Liver (tissue), 9 donors: ENCODE data around the gene LRGUK. TPM values are rescaled to one million over a fixed set of nuclear protein-coding genes. Genes with fewer than 3 reads are reported as not detected.
A peak's percentile ranks its signal among the peaks of the same experiment; 100 is the strongest.

Experiments
- DNase-seq: peaks from one replicate; pipeline ENCODE4 v3.0.0-alpha.2; 2017; ENCODE audit warnings: low spot score
- H3K27ac ChIP-seq, 2 donors: one replicate each; pipeline ENCODE4 v1.7.0; 2013; ENCODE audit warnings: inconsistent platforms in 2 of 2, low read length in 2 of 2, control low read depth in 1 of 2, low read depth in 1 of 2, mild to moderate bottlenecking in 1 of 2
- H3K27me3 ChIP-seq, 4 donors: one replicate each; pipeline versions ENCODE4 v1.6.1 to v1.7.0; 2013; ENCODE audit warnings: low read length in 3 of 4, inconsistent platforms in 1 of 4, mild to moderate bottlenecking in 1 of 4, moderate library complexity in 1 of 4; ENCODE audit not compliant: control insufficient read depth in 4 of 4, insufficient read depth in 4 of 4
- H3K36me3 ChIP-seq, 4 donors: one replicate each; pipeline versions ENCODE4 v1.6.1 to v1.7.0; 2013; ENCODE audit warnings: low read length in 3 of 4, mild to moderate bottlenecking in 3 of 4, low read depth in 1 of 4, moderate library complexity in 1 of 4; ENCODE audit not compliant: control insufficient read depth in 4 of 4, insufficient read depth in 3 of 4
- H3K4me1 ChIP-seq, 4 donors: one replicate each; pipeline versions ENCODE4 v1.6.1 to v1.7.0; 2013; ENCODE audit warnings: low read length in 3 of 4, mild to moderate bottlenecking in 3 of 4, moderate library complexity in 1 of 4; ENCODE audit not compliant: control insufficient read depth in 4 of 4, insufficient read depth in 4 of 4
- H3K4me3 ChIP-seq, 3 donors: one replicate each; pipeline versions ENCODE4 v1.6.1 to v1.7.0; 2013; ENCODE audit warnings: low read length in 3 of 3, control low read depth in 1 of 3, low read depth in 1 of 3, mild to moderate bottlenecking in 1 of 3
- H3K9ac ChIP-seq, 2 donors: one replicate each; pipeline ENCODE4 v1.7.0; 2013; ENCODE audit warnings: low read length in 2 of 2, mild to moderate bottlenecking in 2 of 2, moderate library complexity in 2 of 2, control low read depth in 1 of 2, low read depth in 1 of 2
- H3K9me3 ChIP-seq, 4 donors: one replicate each; pipeline versions ENCODE4 v1.6.1 to v1.7.0; 2013; ENCODE audit warnings: low read length in 3 of 4; ENCODE audit not compliant: control insufficient read depth in 4 of 4
- ATF3 ChIP-seq: IDR thresholded peaks from 2 replicates; pipeline ENCODE4 v1.6.1; 2016; ENCODE audit warnings: antibody characterized with exemption
- EGR1 ChIP-seq, 2 donors: IDR thresholded peaks; 2 replicates each; pipeline ENCODE4 v1.6.1; 2016 to 2018; ENCODE audit warnings: antibody characterized with exemption in 2 of 2, low read depth in 2 of 2
- FOXA1 ChIP-seq: IDR thresholded peaks from 2 replicates; pipeline ENCODE4 v1.6.1; 2016; ENCODE audit warnings: antibody characterized with exemption
- FOXA2 ChIP-seq: IDR thresholded peaks from 2 replicates; pipeline ENCODE4 v1.6.1; 2016; ENCODE audit warnings: antibody characterized with exemption
- HNF4A ChIP-seq, 2 donors: conservative IDR thresholded peaks; 2 replicates each; pipeline ENCODE4 v1.6.1; 2016; ENCODE audit warnings: antibody characterized with exemption in 2 of 2, mild to moderate bottlenecking in 2 of 2
- HNF4G ChIP-seq: IDR thresholded peaks from 2 replicates; pipeline ENCODE4 v1.6.1; 2016; ENCODE audit warnings: antibody characterized with exemption
- RAD21 ChIP-seq, 2 donors: IDR thresholded peaks; 2 replicates each; pipeline ENCODE4 v1.6.1; 2016; ENCODE audit warnings: antibody characterized with exemption in 2 of 2, mild to moderate bottlenecking in 2 of 2
- RXRA ChIP-seq, 2 donors: IDR thresholded peaks; 2 replicates each; pipeline ENCODE4 v1.6.1; 2017 to 2018; ENCODE audit warnings: antibody characterized with exemption in 2 of 2, mild to moderate bottlenecking in 1 of 2
- SP1 ChIP-seq: IDR thresholded peaks from 2 replicates; pipeline ENCODE4 v1.6.1; 2018; ENCODE audit warnings: antibody characterized with exemption, mild to moderate bottlenecking
- TAF1 ChIP-seq: conservative IDR thresholded peaks from 2 replicates; pipeline ENCODE4 v1.6.1; 2016; ENCODE audit warnings: antibody characterized with exemption, mild to moderate bottlenecking
- ZBTB33 ChIP-seq: IDR thresholded peaks from 2 replicates; pipeline ENCODE4 v1.6.1; 2016; ENCODE audit warnings: antibody characterized with exemption
- WGBS: extraction: QIAGEN DNeasy Blood & Tissue Kit; methylation state at CpG from one replicate; pipeline ENCODE4 v1.1.7; 2013; 5-methylcytosine and 5-hydroxymethylcytosine counted together
- polyA plus RNA-seq, 2 donors: library from polyadenylated mRNA; stranded (reverse) in 1 of 2; unstranded in 1 of 2; fragments of 200-250 nt in 1 of 2; fragments of >200 nt in 1 of 2; fragmentation: Nextera tagmentation in 1 of 2; extraction: Ambion mirVana in 1 of 2; gene quantifications; one replicate each; pipeline versions ENCODE4 v1.2.1 to v1.2.3, GENCODE V29; 2013 to 2015
- total RNA-seq, 2 donors: library from RNA; depleted of rRNA; stranded (reverse); fragments of >200 nt; gene quantifications; one replicate each; pipeline ENCODE4 v1.2.3, GENCODE V29; 2014
- TF ChIP-seq, protein P1 (sequence below): IDR thresholded peaks from 2 replicates; pipeline ENCODE4 v1.6.1; 2016; ENCODE audit warnings: antibody characterized with exemption, mild to moderate bottlenecking
- donor health status: healthy.
- donor health status: healthy.
- donor health status: healthy.
- donor health status: healthy.
- donor health status: healthy.

The LRGUK gene
- total and polyA plus RNA-seq, 4 donors = 0.03 to 0.50 (median 0.12) TPM

GRCh38 chr7:134155871-134156270 is 28.7 kb downstream of the LRGUK start (continued):
- TF ChIP-seq, protein P1, sequence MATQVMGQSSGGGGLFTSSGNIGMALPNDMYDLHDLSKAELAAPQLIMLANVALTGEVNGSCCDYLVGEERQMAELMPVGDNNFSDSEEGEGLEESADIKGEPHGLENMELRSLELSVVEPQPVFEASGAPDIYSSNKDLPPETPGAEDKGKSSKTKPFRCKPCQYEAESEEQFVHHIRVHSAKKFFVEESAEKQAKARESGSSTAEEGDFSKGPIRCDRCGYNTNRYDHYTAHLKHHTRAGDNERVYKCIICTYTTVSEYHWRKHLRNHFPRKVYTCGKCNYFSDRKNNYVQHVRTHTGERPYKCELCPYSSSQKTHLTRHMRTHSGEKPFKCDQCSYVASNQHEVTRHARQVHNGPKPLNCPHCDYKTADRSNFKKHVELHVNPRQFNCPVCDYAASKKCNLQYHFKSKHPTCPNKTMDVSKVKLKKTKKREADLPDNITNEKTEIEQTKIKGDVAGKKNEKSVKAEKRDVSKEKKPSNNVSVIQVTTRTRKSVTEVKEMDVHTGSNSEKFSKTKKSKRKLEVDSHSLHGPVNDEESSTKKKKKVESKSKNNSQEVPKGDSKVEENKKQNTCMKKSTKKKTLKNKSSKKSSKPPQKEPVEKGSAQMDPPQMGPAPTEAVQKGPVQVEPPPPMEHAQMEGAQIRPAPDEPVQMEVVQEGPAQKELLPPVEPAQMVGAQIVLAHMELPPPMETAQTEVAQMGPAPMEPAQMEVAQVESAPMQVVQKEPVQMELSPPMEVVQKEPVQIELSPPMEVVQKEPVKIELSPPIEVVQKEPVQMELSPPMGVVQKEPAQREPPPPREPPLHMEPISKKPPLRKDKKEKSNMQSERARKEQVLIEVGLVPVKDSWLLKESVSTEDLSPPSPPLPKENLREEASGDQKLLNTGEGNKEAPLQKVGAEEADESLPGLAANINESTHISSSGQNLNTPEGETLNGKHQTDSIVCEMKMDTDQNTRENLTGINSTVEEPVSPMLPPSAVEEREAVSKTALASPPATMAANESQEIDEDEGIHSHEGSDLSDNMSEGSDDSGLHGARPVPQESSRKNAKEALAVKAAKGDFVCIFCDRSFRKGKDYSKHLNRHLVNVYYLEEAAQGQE = no peak
- no peak for TF ChIP-seq ZBTB33

- Histone ChIP-seq H3K27me3 (no peaks in the 10 kb centered on the region), H3K4me3 (no peak overlapping the region), H3K36me3 (no peaks in the 10 kb centered on the region), H3K9me3 (no peaks in the 10 kb centered on the region), H3K4me1 (no peaks in the 10 kb centered on the region), H3K9ac (no peak overlapping the region), H3K27ac (no peak overlapping the region)
- no peak for DNase-seq
- TF ChIP-seq FOXA2 = no peak
- no peak for TF ChIP-seq FOXA1
- no peak for TF ChIP-seq RAD21 (IDR thresholded peaks at IDR 0.05)
- TF ChIP-seq SP1 = no peak
- TF ChIP-seq HNF4G = no peak
- no peak for TF ChIP-seq HNF4A (conservative IDR thresholded peaks at IDR 0.05)
- no peak for TF ChIP-seq RXRA (IDR thresholded peaks at IDR 0.05)
- 95% methylated on average over 3 of the region's 3 CpGs for WGBS
Measured at GRCh38 chr7:134165252-134165651, 38.1 kb downstream of the LRGUK start.

GRCh38 chr7:134167250-134167649 is 40.1 kb downstream of the LRGUK start:
- Histone ChIP-seq H3K27me3 (no peaks in the 10 kb centered on the region), H3K4me3 (no peak overlapping the region), H3K4me1 (no peaks in the 10 kb centered on the region), H3K36me3 (no peaks in the 10 kb centered on the region), H3K9me3 (no peaks in the 10 kb centered on the region), H3K27ac (no peak overlapping the region), H3K9ac (no peak overlapping the region)
- TF ChIP-seq TAF1 (no peak), HNF4A (conservative IDR thresholded peaks at IDR 0.05) (peak; percentile 32 to 48), RXRA (IDR thresholded peaks at IDR 0.05) (peak in 1 of 2 donors; percentile 5)
- WGBS = 66% methylated on average over 5 of the region's 5 CpGs
- no peak for DNase-seq

- no peaks in the 10 kb centered on the region for H3K36me3 ChIP-seq
- no peak overlapping the region for H3K4me3 ChIP-seq
- H3K4me1 ChIP-seq = no peaks in the 10 kb centered on the region
- WGBS = 83% methylated on average over 1 of the region's 1 CpG
- H3K9me3 ChIP-seq = no peaks in the 10 kb centered on the region
- H3K9ac ChIP-seq = no peak overlapping the region
- DNase-seq = no peak
- H3K27me3 ChIP-seq = no peaks in the 10 kb centered on the region
- no peak overlapping the region for H3K27ac ChIP-seq
- TF ChIP-seq SP1 = no peak
- TF ChIP-seq ZBTB33 = no peak
- no peak for TF ChIP-seq ATF3
- TF ChIP-seq, protein P1 = no peak
- TF ChIP-seq EGR1 (IDR thresholded peaks at IDR 0.05; ENCODE audit: low read depth in 2 of 2) = no peak
Measured at GRCh38 chr7:134167841-134168240, 40.7 kb downstream of the LRGUK start.
